Pancreas (tissue), 10 donors: ENCODE data around the gene ASNSD1. TPM values are rescaled to one million over a fixed set of nuclear protein-coding genes. Genes with fewer than 3 reads are reported as not detected.
"Not testable (repeated sequence)": the region's sequence is repeated elsewhere in the genome, so short reads cannot be mapped to it uniquely, and the experiment has no call there.

Source experiments
- ATAC-seq, 4 donors: fragments of 200-7000 bp; cut with Tn5 transposase; one replicate each; pipeline versions ENCODE4 v1.8.0 to v1.9.1; 2020; ENCODE audit warnings: mild to moderate bottlenecking in 4 of 4, moderate library complexity in 4 of 4
- DNase-seq, 6 donors: peaks; one replicate each; pipeline ENCODE4 v3.0.0-alpha.2; 2020
- FAIRE-seq: peaks from 2 replicates; lab custom pipeline; 2012; peaks lifted over from hg19 to GRCh38; lab: Jason Lieb, UNC
- H3K27ac ChIP-seq, 4 donors: fragments of 200-600 bp; sonication (generic); 1 replicate in 3 of 4; 2 replicates in 1 of 4; pipeline versions ENCODE4 v1.5.0 to v1.8.0; 2020
- H3K27me3 ChIP-seq, 4 donors: fragments of 200-600 bp; one replicate each; pipeline ENCODE4 v1.8.0; 2021
- H3K36me3 ChIP-seq, 3 donors: fragments of 200-600 bp; sonication (generic) in 1 of 3; one replicate each; pipeline versions ENCODE4 v1.5.0 to v1.8.0; 2020 to 2021
- H3K4me1 ChIP-seq, 3 donors: fragments of 200-600 bp; one replicate each; pipeline ENCODE4 v1.8.0; 2021
- H3K4me3 ChIP-seq, 4 donors: fragments of 200-600 bp; sonication (generic) in 2 of 4; one replicate each; pipeline versions ENCODE4 v1.5.0 to v1.8.0; 2020 to 2021
- H3K9me3 ChIP-seq, 4 donors: fragments of 200-600 bp; one replicate each; pipeline ENCODE4 v1.8.0; 2021
- WGBS, 2 donors: extraction: QIAGEN DNeasy Blood & Tissue Kit; methylation state at CpG; one replicate each; pipeline ENCODE4 v1.1.7; 2013; 5-methylcytosine and 5-hydroxymethylcytosine counted together
- intact Hi-C, 3 donors: fragments of 100-400 bp; cut with DNase I; formaldehyde crosslinking; loops; one replicate each; pipeline versions ENCODE4 v1.11.1 to v1.14.2; 2022
- polyA plus RNA-seq, 2 donors: library from polyadenylated mRNA; stranded (reverse); fragments of 200-250 nt; gene quantifications; one replicate each; pipeline ENCODE4 v1.2.3, GENCODE V29; 2013
- total RNA-seq, 6 donors: library from RNA; stranded (reverse); fragmentation: NEBNext Ultra II Directional in 4 of 6; extraction: Animal tissue kit (Norgen Biotek cat#: 25700) in 4 of 6; gene quantifications; one replicate each; pipeline versions ENCODE4 v1.2.1 to v1.2.4, GENCODE V29; 2021 to 2023
- TF ChIP-seq, protein P1 (sequence below), 4 donors: fragments of 200-600 bp; sonication (generic) in 3 of 4; IDR thresholded peaks; one replicate each; pipeline versions ENCODE4 v1.5.0 to v1.8.0; 2021; ENCODE audit warnings: antibody characterized with exemption in 4 of 4
- donor health status: healthy with polysubstance abuse.
- donor health status: DM: no; HTN: no; CAD: no; lungs with moderate emphysema.
- donor health status: DM: no; HTN: no; CAD: no.
- donor health status: control.
- donor health status: control.
- donor health status: Bipolar disorder and iron deficiency.
- donor health status: DM: yes; HTN: yes; CAD: no.
- donor health status: DM: no; HTN: no; CAD: no.
- donor health status: DM: no; HTN: no; CAD: no.
- donor health status: DM: yes; HTN: yes; CAD: no.

ASNSD1 gene
- total and polyA plus RNA-seq, 8 donors, result 12.6 to 22.8 (median 15.5) TPM

DNA sequence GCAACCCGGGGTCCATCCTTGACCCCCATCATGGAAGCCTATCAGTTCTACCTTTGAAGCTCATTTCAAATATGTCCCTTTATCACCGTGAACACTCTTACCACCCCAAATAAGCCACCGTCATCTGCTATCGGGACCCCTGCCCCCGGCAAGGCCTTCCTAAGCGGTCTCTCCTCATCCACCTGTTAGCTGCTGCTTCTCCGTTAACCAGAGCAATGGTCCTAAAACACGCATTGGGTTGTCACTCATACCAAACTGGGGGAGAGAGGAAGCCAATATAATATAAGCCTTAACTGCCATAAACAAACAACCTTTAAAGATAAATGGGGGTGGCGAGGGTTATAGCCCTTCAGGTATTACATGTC, 680 bp downstream of the ASNSD1 start:
- no peaks in the 10 kb centered on the region for H3K9me3 ChIP-seq
- intact Hi-C loops, result loop anchor here in 1 of 3 donors (5.0 kb wide), 1 partner anchor 415 kb away; no protein-coding TSS in a partner anchor
- ATAC-seq (peak in 3 of 4 donors; percentile 1 to 2 (median 2)), DNase-seq (no peak), FAIRE-seq (no peak)
- H3K36me3 ChIP-seq, result no peaks in the 10 kb centered on the region
- H3K4me1 ChIP-seq, result peaks cover 7 to 13% (median 11%) of the 10 kb centered on the region in 3 donors
- no peak overlapping the region for H3K27ac ChIP-seq
- 1 to 2% methylated on average over 9 of the region's 9 CpGs for WGBS, 2 donors
- TF ChIP-seq, protein P1, sequence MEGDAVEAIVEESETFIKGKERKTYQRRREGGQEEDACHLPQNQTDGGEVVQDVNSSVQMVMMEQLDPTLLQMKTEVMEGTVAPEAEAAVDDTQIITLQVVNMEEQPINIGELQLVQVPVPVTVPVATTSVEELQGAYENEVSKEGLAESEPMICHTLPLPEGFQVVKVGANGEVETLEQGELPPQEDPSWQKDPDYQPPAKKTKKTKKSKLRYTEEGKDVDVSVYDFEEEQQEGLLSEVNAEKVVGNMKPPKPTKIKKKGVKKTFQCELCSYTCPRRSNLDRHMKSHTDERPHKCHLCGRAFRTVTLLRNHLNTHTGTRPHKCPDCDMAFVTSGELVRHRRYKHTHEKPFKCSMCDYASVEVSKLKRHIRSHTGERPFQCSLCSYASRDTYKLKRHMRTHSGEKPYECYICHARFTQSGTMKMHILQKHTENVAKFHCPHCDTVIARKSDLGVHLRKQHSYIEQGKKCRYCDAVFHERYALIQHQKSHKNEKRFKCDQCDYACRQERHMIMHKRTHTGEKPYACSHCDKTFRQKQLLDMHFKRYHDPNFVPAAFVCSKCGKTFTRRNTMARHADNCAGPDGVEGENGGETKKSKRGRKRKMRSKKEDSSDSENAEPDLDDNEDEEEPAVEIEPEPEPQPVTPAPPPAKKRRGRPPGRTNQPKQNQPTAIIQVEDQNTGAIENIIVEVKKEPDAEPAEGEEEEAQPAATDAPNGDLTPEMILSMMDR (IDR thresholded peaks at IDR 0.05), result no peak
- peak overlapping the region; percentile 46 to 97 (median 89) for H3K4me3 ChIP-seq
- H3K27me3 ChIP-seq, result no peaks in the 10 kb centered on the region

DNA sequence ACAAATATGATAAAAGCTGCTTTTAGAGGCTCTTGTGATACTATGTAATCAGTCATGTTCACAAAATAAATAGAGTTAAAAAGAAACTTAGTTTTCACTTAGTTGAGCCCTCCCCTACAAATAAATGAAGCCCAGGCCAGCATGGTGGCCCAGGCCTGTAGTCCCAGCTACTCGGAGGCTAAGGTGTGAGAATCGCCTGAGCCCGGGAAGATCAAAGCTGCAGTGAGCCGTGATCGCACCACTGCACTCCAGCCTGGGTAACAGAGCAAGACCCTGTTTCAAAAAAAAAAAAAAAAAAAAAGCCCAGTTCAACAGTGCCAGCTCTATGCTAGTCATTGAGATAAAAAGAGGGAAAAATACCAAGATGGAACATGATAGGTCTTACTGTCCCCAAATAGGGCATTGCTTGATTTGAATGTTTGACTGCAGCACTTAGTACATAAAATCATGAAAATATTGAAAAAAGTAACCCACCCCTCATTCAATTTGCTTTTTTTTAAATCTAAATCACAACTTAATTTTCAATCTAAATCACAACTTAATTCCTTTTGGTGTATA, 1.5 kb downstream of the ASNSD1 start:
- peaks cover 7 to 13% (median 11%) of the 10 kb centered on the region in 3 donors for H3K4me1 ChIP-seq
- peak overlapping the region in 3 of 4 donors; percentile 46 to 90 (median 88) for H3K4me3 ChIP-seq
- no peak for DNase-seq
- no peak overlapping the region for H3K27ac ChIP-seq
- TF ChIP-seq, protein P1 (IDR thresholded peaks at IDR 0.05), result no peak
- no peak for FAIRE-seq
- H3K27me3 ChIP-seq, result no peaks in the 10 kb centered on the region
- intact Hi-C loops, result loop anchor here in 1 of 3 donors (5.0 kb wide), 1 partner anchor 415 kb away; no protein-coding TSS in a partner anchor
- ATAC-seq, result no peak
- WGBS, 2 donors, result 40 to 53% methylated on average over 5 of the region's 5 CpGs
- H3K9me3 ChIP-seq, result no peaks in the 10 kb centered on the region
- H3K36me3 ChIP-seq, result peaks cover 0 to 7% (median 2%) of the 10 kb centered on the region in 3 donors

DNA sequence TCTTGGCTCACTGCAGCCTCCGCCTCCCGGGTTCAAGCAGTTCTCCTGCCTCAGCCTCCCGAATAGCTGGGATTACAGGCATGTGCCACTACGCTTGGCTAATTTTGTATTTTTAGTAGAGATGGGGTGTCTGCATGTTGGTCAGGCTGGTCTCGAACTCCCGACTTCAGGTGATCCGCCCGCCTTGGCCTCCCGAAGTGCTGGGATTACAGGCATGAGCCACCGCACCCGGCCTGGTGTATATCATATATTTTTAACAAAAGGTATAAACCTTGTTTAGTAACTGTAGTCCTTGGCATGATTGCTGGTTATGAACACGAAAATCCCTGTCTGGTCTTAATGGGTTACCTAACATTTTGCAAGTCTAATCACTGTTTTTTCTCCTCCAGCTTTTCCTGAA, 2.1 kb downstream of the ASNSD1 start:
- peaks cover 7 to 13% (median 11%) of the 10 kb centered on the region in 3 donors for H3K4me1 ChIP-seq
- not testable (repeated sequence) for H3K27me3 ChIP-seq, ATAC-seq, H3K9me3 ChIP-seq, FAIRE-seq, H3K27ac ChIP-seq, DNase-seq, H3K4me3 ChIP-seq
- intact Hi-C loops, result loop anchor here in 1 of 3 donors (5.0 kb wide), 1 partner anchor 414 kb away; no protein-coding TSS in a partner anchor
- WGBS, 2 donors, result 93 to 94% methylated on average over 12 of the region's 12 CpGs
- peaks cover 0 to 13% (median 7%) of the 10 kb centered on the region in 3 donors for H3K36me3 ChIP-seq

DNA sequence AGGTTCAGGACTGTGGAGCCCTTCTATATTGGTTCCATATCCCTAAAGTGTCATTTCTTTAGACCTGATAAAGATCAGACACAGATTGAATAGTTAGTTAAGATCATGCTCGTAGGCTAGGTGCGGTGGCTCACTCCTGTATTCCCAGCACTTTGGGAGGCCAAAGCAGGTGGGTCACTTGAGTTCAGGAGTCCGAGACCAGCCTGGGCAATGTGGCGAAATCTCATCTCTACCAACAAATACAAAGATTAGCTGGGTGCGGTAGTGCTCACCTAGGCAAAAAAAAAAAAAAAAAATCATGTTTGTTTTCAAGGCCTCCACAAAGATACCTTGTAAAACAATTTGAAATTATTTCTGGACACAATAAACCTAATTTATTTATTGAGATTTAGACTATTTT, 8.7 kb downstream of the ASNSD1 start:
- no peak for DNase-seq
- Histone ChIP-seq H3K4me3 (no peak overlapping the region), H3K4me1 (no peaks in the 10 kb centered on the region), H3K27ac (no peak overlapping the region), H3K9me3 (no peaks in the 10 kb centered on the region), H3K27me3 (no peaks in the 10 kb centered on the region), H3K36me3 (peaks cover 0 to 21% (median 7%) of the 10 kb centered on the region in 3 donors)
- no peak for FAIRE-seq
- WGBS, 2 donors, result 91 to 94% methylated on average over 5 of the region's 5 CpGs
- TF ChIP-seq, protein P1 (IDR thresholded peaks at IDR 0.05), result no peak
- no peak for ATAC-seq
- intact Hi-C loops, result no loop called here

DNA sequence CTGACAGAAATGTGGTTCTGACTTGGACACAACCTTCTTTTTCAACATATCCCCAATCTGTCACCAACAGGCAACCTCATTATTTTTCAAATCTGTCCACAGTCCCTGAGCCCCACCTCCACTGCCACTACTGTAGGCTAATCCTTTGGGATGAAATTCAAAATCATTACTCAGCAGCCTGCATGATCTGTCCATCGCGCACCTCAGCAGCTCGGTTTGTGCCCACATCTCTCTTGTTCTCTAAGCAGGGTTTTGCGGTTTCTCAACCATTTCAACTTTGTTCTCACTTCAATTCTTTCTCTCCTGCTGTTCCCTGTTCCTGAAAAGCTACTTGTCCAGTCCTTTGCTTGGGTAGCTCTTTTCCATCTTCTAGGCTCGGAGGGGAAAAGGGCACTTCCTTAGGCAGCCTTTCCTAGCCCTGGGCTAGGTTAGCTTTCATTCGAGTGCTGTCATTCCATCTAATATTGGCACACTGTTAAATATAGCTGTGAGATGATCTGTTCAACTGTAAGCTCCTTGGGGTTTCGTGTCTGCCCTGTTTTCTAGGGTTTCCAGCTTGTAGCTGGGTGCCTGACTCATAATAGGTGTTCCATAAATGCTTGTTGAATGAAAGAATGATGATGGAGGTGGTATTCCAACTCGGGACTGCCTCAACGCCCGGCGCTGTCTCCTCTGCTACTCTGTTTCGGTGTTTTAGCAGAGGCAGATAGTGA, 12.6 kb downstream of the ASNSD1 start:
- peak in 1 of 4 donors; percentile 2 for ATAC-seq
- Histone ChIP-seq H3K27me3 (no peaks in the 10 kb centered on the region), H3K27ac (peak overlapping the region; percentile 87 to 98 (median 92)), H3K36me3 (peaks cover 0 to 7% (median 0%) of the 10 kb centered on the region in 3 donors), H3K4me1 (peaks cover 0 to 4% (median 0%) of the 10 kb centered on the region in 3 donors), H3K4me3 (peak overlapping the region; percentile 57 to 75 (median 62)), H3K9me3 (no peaks in the 10 kb centered on the region)
- TF ChIP-seq, protein P1 (IDR thresholded peaks at IDR 0.05), result no peak
- intact Hi-C loops, result no loop called here
- DNase-seq, result no peak
- 27 to 32% methylated on average over 12 of the region's 12 CpGs for WGBS, 2 donors
- FAIRE-seq, result no peak
